Endothelial cell of umbilical vein (primary cell): ENCODE measurements around the gene TMEM164. TPM values are rescaled to one million over a fixed set of nuclear protein-coding genes. Genes with fewer than 3 reads are reported as not detected.

ENCODE experiments used
- BruUV-seq: library from RNA; stranded (reverse); fragments of 400-500 nt; replicated peaks from 2 replicates; lab custom pipeline; 2021; lab: Mats Ljungman, UMichigan
- CTCF ChIA-PET: fragments of 300-600, 350-600 bp; sonication (Branson Sonifier 250); formaldehyde crosslinking; loops from one replicate; lab custom pipeline; 2021; ENCODE audit warnings: antibody characterized with exemption, inconsistent platforms; lab: Charles Lee
- POLR2A ChIA-PET: fragments of 300-600, 350-600 bp; sonication (Branson Sonifier 250); formaldehyde crosslinking; loops from one replicate; lab custom pipeline; 2021; ENCODE audit warnings: antibody characterized with exemption, inconsistent platforms; lab: Charles Lee
- DNase-seq: peaks from one replicate; pipeline ENCODE4 v3.0.0-alpha.2; 2011; ENCODE audit warnings: low read depth, low spot score
- FAIRE-seq: peaks from 2 replicates; lab custom pipeline; 2011; peaks lifted over from hg19 to GRCh38; lab: Jason Lieb, UNC
- H2AFZ ChIP-seq: 2 replicates; pipeline ENCODE4 v1.6.0; 2012; ENCODE audit warnings: low read depth, low read length, control low read depth, inconsistent platforms
- H3K27ac ChIP-seq: 2 replicates; pipeline ENCODE4 v1.5.1; 2011; ENCODE audit warnings: low read depth, mild to moderate bottlenecking, control low read depth, low read length, moderate library complexity; ENCODE audit not compliant: insufficient read depth
- H3K27me3 ChIP-seq, 2 experiments: 2 replicates each; pipeline versions ENCODE4 v1.6.0 to v1.6.1; 2011; ENCODE audit warnings: low read length in 2 of 2, mixed read lengths in 1 of 2; ENCODE audit not compliant: control insufficient read depth in 2 of 2, insufficient read depth in 2 of 2
- H3K36me3 ChIP-seq, 2 experiments: 2 replicates in 1 of 2; 3 replicates in 1 of 2; pipeline ENCODE4 v1.5.1; 2011; ENCODE audit warnings: low read length in 2 of 2, mild to moderate bottlenecking in 1 of 2, moderate library complexity in 1 of 2; ENCODE audit not compliant: control insufficient read depth in 2 of 2, insufficient read depth in 2 of 2; ENCODE audit errors: extremely low read depth in 1 of 2
- H3K4me1 ChIP-seq: 3 replicates; pipeline ENCODE4 v1.5.1; 2011; ENCODE audit warnings: mild to moderate bottlenecking, low read length; ENCODE audit not compliant: control insufficient read depth, insufficient read depth; ENCODE audit errors: extremely low read depth
- H3K4me2 ChIP-seq: 2 replicates; pipeline ENCODE4 v1.6.1; 2011; ENCODE audit warnings: low read length, control low read depth, mixed read lengths; ENCODE audit not compliant: insufficient read depth
- H3K4me3 ChIP-seq, 3 experiments: fragments of 200-600 bp in 1 of 3; sonication (generic), shearing (Covaris generic) in 1 of 3; replicated peaks in 1 of 3; 2 replicates each; pipeline ENCODE4 v1.5.1; 2011 to 2016; ENCODE audit warnings: control low read depth in 3 of 3, low read length in 3 of 3, mild to moderate bottlenecking in 2 of 3, inconsistent platforms in 1 of 3, low read depth in 1 of 3, moderate library complexity in 1 of 3; ENCODE audit not compliant: insufficient read depth in 1 of 3
- H3K79me2 ChIP-seq: 2 replicates; pipeline ENCODE4 v1.6.0; 2012; ENCODE audit warnings: low read length, inconsistent platforms; ENCODE audit not compliant: control insufficient read depth, insufficient read depth
- H3K9ac ChIP-seq: replicated peaks from 2 replicates; pipeline ENCODE3; 2011; ENCODE audit warnings: low read length, control low read depth; ENCODE audit not compliant: insufficient read depth; ENCODE audit errors: extremely low read depth
- H3K9me1 ChIP-seq: replicated peaks from 3 replicates; pipeline ENCODE4 v1.6.0; 2011; ENCODE audit warnings: mild to moderate bottlenecking, low read length; ENCODE audit not compliant: control insufficient read depth, insufficient read depth; ENCODE audit errors: extremely low read depth
- H3K9me3 ChIP-seq: replicated peaks from 2 replicates; pipeline ENCODE4 v1.5.1; 2012; ENCODE audit warnings: low read length, inconsistent platforms; ENCODE audit not compliant: control insufficient read depth, insufficient read depth
- H4K20me1 ChIP-seq: replicated peaks from 2 replicates; pipeline ENCODE3; 2011; ENCODE audit warnings: mild to moderate bottlenecking, low read length; ENCODE audit not compliant: control insufficient read depth, insufficient read depth; ENCODE audit errors: extremely low read depth
- CTCF ChIP-seq, 2 donors: IDR thresholded peaks; 1 replicate in 1 of 2; 2 replicates in 1 of 2; pipeline ENCODE4 v1.5.1; 2011; ENCODE audit warnings: low read length in 2 of 2, mild to moderate bottlenecking in 2 of 2, moderate library complexity in 2 of 2, control low read depth in 1 of 2, inconsistent platforms in 1 of 2, low read depth in 1 of 2; ENCODE audit not compliant: insufficient read depth in 1 of 2; ENCODE audit errors: extremely low read depth in 1 of 2
- EZH2 ChIP-seq: IDR thresholded peaks from 2 replicates; pipeline ENCODE4 v1.6.1; 2012; ENCODE audit warnings: borderline replicate concordance, low read depth, mild to moderate bottlenecking, moderate library complexity, low read length, inconsistent platforms; ENCODE audit not compliant: severe bottlenecking
- FOS ChIP-seq: IDR thresholded peaks from 2 replicates; pipeline ENCODE4 v1.6.1; 2011; ENCODE audit warnings: mild to moderate bottlenecking, low read length, moderate library complexity, borderline replicate concordance; ENCODE audit not compliant: insufficient read depth
- GATA2 ChIP-seq: IDR thresholded peaks from 2 replicates; pipeline ENCODE4 v1.7.0; 2011; ENCODE audit warnings: low read depth, mild to moderate bottlenecking, moderate library complexity, mixed read lengths, low read length; ENCODE audit not compliant: insufficient read length, insufficient read depth
- JUN ChIP-seq: IDR thresholded peaks from 2 replicates; pipeline ENCODE4 v1.6.1; 2011; ENCODE audit warnings: borderline replicate concordance, low read depth; ENCODE audit not compliant: insufficient read length, insufficient read depth
- MAX ChIP-seq: IDR thresholded peaks from 2 replicates; pipeline ENCODE4 v1.6.1; 2011; ENCODE audit not compliant: insufficient read depth, insufficient read length
- MYC ChIP-seq: IDR thresholded peaks from one replicate; pipeline ENCODE4 v1.6.1; 2011; ENCODE audit warnings: mild to moderate bottlenecking, low read depth, low read length
- POLR2A ChIP-seq: IDR thresholded peaks from 2 replicates; pipeline ENCODE4 v1.6.1; 2012; ENCODE audit warnings: low read depth, mild to moderate bottlenecking, control low read depth, low read length
- POLR2AphosphoS5 ChIP-seq: IDR thresholded peaks from 2 replicates; pipeline ENCODE4 v1.6.1; 2012; ENCODE audit warnings: low read depth, mild to moderate bottlenecking, control low read depth, low read length, moderate library complexity; ENCODE audit not compliant: insufficient read depth
- dilution Hi-C: fragments of 300-500 bp; cut with MboI; formaldehyde crosslinking; loops from one replicate; pipeline ENCODE4 v1.15.0; 2019; ENCODE audit warnings: low sequenced_read_pairs; ENCODE audit not compliant: extremely low pct_ligation_motif_present
- intact Hi-C: fragments of 100-400 bp; cut with micrococcal nuclease; formaldehyde crosslinking; loops from one replicate; pipeline ENCODE4 v1.10.0; 2022
- polyA plus RNA-seq, 4 experiments: library from polyadenylated mRNA; depleted of rRNA in 3 of 4; stranded (reverse) in 3 of 4; unstranded in 1 of 4; fragments of >200 nt; gene quantifications; 2 replicates each; pipeline versions ENCODE4 v1.2.1 to v1.2.3, GENCODE V29; 2011 to 2012; ENCODE audit warnings: missing spikeins in 1 of 4
- total RNA-seq: library from RNA; stranded (reverse); gene quantifications from 2 replicates; pipeline ENCODE4 v1.2.3, GENCODE V29; 2021

Gene TMEM164
- total and polyA plus RNA-seq, 2 donors (not counting 3 experiments of a cell fraction or from before 2014, with no cell fraction given): 12.8 to 22.2 TPM

GRCh38 chrX:110162131-110162530 lies 159.2 kb downstream of the TMEM164 start:
- dilution Hi-C loops: no loop called here
- H2AFZ ChIP-seq: no peak overlapping the region
- POLR2A ChIA-PET: no interaction called here
- H3K27ac ChIP-seq: no peak overlapping the region
- no peaks in the 10 kb centered on the region for H4K20me1 ChIP-seq
- no TSS peak for BruUV-seq
- no peaks in the 10 kb centered on the region for H3K9me1 ChIP-seq
- CTCF ChIA-PET: interaction anchor here (1.7 to 10.2 kb wide), 3 partner anchors 16 to 257 kb away, joined by 4 to 286 read pairs (median 13); no protein-coding TSS in a partner anchor
- intact Hi-C loops: no loop called here
- no peaks in the 10 kb centered on the region for H3K36me3 ChIP-seq
- FAIRE-seq (no peak), DNase-seq (no peak)
- peaks cover 10% of the 10 kb centered on the region for H3K4me1 ChIP-seq
- no peak overlapping the region for H3K4me3 ChIP-seq
- H3K9ac ChIP-seq: no peak overlapping the region
- no peak overlapping the region for H3K4me2 ChIP-seq
- no peaks in the 10 kb centered on the region for H3K27me3 ChIP-seq
- no peaks in the 10 kb centered on the region for H3K9me3 ChIP-seq
- no peaks in the 10 kb centered on the region for H3K79me2 ChIP-seq
- TF ChIP-seq POLR2AphosphoS5: no peak
- TF ChIP-seq MYC: no peak
- no peak for TF ChIP-seq GATA2
- TF ChIP-seq MAX: no peak
- no peak for TF ChIP-seq POLR2A
- no peak for TF ChIP-seq EZH2
- TF ChIP-seq JUN: no peak
- no peak for TF ChIP-seq FOS
- no peak for TF ChIP-seq CTCF (IDR thresholded peaks at IDR 0.05; ENCODE audit: extremely low read depth in 1 of 2, insufficient read depth in 1 of 2, low read depth in 1 of 2, low read length in 2 of 2)
